T-helper 2 cell treated with Interferon-gamma antibody and Interleukin-4, amounts not matched to agents 5 μg/mL and 100 μg/mL, for 36 hours (primary cell): ENCODE data around the gene CCT5.
A peak's percentile ranks its signal among the peaks of the same experiment; 100 is the strongest.
"Not testable (repeated sequence)": the region's sequence is repeated elsewhere in the genome, so short reads cannot be mapped to it uniquely, and the experiment has no call there.

Source experiments
- DNase-seq: peaks from one replicate; pipeline ENCODE4 v3.0.0; 2021; ENCODE audit warnings: low spot score
- H3K27ac Mint-ChIP-seq: one replicate; pipeline ENCODE4 v1.8.0; 2021; ENCODE audit warnings: mild to moderate bottlenecking, mixed read lengths
- H3K27me3 Mint-ChIP-seq: one replicate; pipeline ENCODE4 v1.8.0; 2021; ENCODE audit warnings: low read depth, mixed read lengths
- H3K36me3 Mint-ChIP-seq: one replicate; pipeline ENCODE4 v1.8.0; 2021; ENCODE audit warnings: low read depth, mixed read lengths
- H3K4me1 Mint-ChIP-seq: one replicate; pipeline ENCODE4 v1.8.0; 2021; ENCODE audit warnings: low read depth, mixed read lengths
- H3K4me3 Mint-ChIP-seq: one replicate; pipeline ENCODE4 v1.8.0; 2022; ENCODE audit warnings: mild to moderate bottlenecking, moderate library complexity, mixed read lengths
- H3K9me3 Mint-ChIP-seq: one replicate; pipeline ENCODE4 v1.8.0; 2021; ENCODE audit warnings: mixed read lengths

Gene CCT5

GRCh38 chr5:10308844-10309243, 58.8 kb downstream of the CCT5 start:
- peaks cover 7% of the 10 kb centered on the region for H3K4me1 Mint-ChIP-seq
- DNase-seq, result no peak
- H3K4me3 Mint-ChIP-seq, result peak overlapping the region; percentile 54
- peaks cover 3% of the 10 kb centered on the region for H3K36me3 Mint-ChIP-seq
- H3K27ac Mint-ChIP-seq, result no peak overlapping the region
- no peaks in the 10 kb centered on the region for H3K9me3 Mint-ChIP-seq
- peaks cover 46% of the 10 kb centered on the region for H3K27me3 Mint-ChIP-seq

- Mint-ChIP-seq H3K27me3 (peaks cover 37% of the 10 kb centered on the region), H3K36me3 (peaks cover 3% of the 10 kb centered on the region), H3K27ac (no peak overlapping the region), H3K9me3 (no peaks in the 10 kb centered on the region), H3K4me1 (peaks cover 7% of the 10 kb centered on the region), H3K4me3 (no peak overlapping the region)
- no peak for DNase-seq
Observed at GRCh38 chr5:10310066-10310779, 60.1 kb downstream of the CCT5 start.

GRCh38 chr5:10310835-10311570, 60.9 kb downstream of the CCT5 start:
- H3K4me3 Mint-ChIP-seq, DNase-seq, H3K36me3 Mint-ChIP-seq, H3K4me1 Mint-ChIP-seq, H3K27ac Mint-ChIP-seq, H3K9me3 Mint-ChIP-seq: not testable (repeated sequence)
- peaks cover 30% of the 10 kb centered on the region for H3K27me3 Mint-ChIP-seq

GRCh38 chr5:10311595-10312425, 61.7 kb downstream of the CCT5 start:
- Mint-ChIP-seq H3K36me3 (peaks cover 3% of the 10 kb centered on the region), H3K27ac (no peak overlapping the region), H3K4me3 (no peak overlapping the region), H3K9me3 (no peaks in the 10 kb centered on the region), H3K27me3 (peaks cover 22% of the 10 kb centered on the region), H3K4me1 (peaks cover 7% of the 10 kb centered on the region)
- DNase-seq, result no peak

- H3K36me3 Mint-ChIP-seq, result no peaks in the 10 kb centered on the region
- H3K4me1 Mint-ChIP-seq, result peaks cover 3% of the 10 kb centered on the region
- H3K27me3 Mint-ChIP-seq, result no peaks in the 10 kb centered on the region
- no peak for DNase-seq
- H3K9me3 Mint-ChIP-seq, result no peaks in the 10 kb centered on the region
- no peak overlapping the region for H3K4me3 Mint-ChIP-seq
- no peak overlapping the region for H3K27ac Mint-ChIP-seq
Observed at GRCh38 chr5:10315201-10315600, 65.1 kb downstream of the CCT5 start.
